Kidney glomerular epithelial cell (primary cell): ENCODE measurements around the gene MSH5.

Experiments
- DNase-seq: peaks from one replicate; lab custom pipeline; 2025; lab: John Stamatoyannopoulos, UW

The MSH5 gene

GRCh38 chr6:31760790-31761189 is 21.0 kb downstream of the MSH5 start:
- no peak for DNase-seq

- no peak for DNase-seq
These were observed 21.5 kb downstream of the MSH5 start for GRCh38 chr6:31761343-31761742.

GRCh38 chr6:31762356-31762755 is 22.6 kb downstream of the MSH5 start, which contains the start of gene SAPCD1:
TSS of gene SAPCD1 (plus strand) at chr6:31762656. CDS start at chr6:31763055, 399 bp downstream.
- DNase-seq, result no peak

- DNase-seq, result no peak
These were observed 23.2 kb downstream of the MSH5 start for GRCh38 chr6:31762878-31763618.

- no peak for DNase-seq
These were observed 23.8 kb downstream of the MSH5 start for GRCh38 chr6:31763619-31763940.

DNA sequence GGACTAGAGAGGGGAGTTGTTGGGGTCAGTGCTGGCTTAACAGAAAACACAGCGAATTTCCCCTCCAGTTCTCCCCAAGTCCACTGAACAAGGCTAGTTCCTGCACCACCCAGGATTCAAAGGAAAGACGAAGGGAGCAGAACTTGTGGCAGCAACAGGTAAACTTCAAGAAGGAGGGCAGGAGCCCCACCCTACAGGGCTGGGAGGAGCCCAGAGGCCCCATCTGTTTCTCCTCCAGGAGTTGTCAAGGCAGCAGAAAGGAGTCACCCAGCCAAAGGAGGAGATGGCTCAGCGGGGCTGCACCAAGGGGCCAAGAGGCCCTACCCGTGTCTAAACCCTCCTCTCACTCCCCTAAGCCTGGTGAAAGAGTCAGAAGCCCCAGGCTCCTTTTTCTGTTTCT is 24.4 kb downstream of the MSH5 start:
- DNase-seq, result no peak

DNA sequence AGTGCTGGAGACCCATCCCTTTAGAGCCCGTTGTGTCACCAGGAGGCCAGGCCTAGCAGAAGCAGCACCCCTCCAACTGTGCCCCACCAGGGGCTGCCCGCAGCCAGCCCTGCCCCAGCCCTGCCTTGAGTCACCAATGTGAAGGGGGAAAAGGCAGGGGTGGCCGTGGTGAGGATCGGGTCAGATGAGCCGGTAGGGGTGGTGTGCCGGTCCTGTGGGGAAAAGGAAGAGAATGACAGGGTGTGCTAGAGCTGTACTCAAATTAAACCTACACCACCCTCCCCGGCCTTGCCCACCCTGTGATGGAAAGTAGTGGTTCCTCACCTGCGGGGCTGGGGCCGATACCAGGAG is 25.7 kb downstream of the MSH5 start:
- no peak for DNase-seq

DNA sequence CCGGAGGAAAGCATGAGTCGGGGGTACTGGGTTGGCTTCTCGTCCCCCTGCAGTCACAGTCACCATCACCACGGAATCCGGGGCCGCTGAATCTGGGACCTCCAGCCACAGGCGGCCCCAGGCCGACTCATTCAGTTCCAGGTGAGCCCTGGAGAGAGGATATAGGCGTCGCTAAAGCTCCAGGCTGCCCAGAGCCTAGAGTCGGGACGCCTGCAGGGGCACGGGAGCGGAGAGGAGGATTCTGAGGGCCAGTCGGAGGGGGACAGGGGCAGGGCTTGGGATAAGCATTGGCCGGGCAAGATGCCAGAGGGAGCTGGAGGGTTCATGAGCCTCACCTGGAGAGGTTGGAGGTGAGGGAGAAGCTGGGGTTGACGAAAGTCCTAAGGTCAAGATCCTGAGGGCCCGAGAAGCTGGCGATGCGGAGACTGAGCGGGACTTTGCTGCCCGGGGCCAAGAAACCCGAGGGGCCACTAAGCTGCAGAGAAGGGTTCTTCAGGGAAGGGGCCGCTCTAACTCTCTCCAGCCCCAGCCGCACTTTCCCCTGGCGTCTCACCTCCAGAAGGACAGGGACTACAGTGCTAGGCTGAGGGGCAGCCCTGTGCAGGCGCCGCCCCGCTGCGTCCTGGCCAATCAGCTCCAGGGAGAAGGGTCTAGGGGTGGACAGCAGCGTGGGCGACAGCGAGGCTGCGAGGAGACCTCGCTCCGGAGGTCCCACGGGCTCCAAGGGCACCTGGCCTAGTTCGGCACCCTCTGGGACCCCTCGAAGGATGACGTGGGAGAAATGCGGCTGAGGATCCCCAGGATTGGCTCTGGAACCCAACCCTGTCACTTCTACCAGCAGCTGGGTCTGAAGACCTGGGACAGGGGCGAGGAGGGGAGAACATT is 26.3 kb downstream of the MSH5 start:
- no peak for DNase-seq

DNA sequence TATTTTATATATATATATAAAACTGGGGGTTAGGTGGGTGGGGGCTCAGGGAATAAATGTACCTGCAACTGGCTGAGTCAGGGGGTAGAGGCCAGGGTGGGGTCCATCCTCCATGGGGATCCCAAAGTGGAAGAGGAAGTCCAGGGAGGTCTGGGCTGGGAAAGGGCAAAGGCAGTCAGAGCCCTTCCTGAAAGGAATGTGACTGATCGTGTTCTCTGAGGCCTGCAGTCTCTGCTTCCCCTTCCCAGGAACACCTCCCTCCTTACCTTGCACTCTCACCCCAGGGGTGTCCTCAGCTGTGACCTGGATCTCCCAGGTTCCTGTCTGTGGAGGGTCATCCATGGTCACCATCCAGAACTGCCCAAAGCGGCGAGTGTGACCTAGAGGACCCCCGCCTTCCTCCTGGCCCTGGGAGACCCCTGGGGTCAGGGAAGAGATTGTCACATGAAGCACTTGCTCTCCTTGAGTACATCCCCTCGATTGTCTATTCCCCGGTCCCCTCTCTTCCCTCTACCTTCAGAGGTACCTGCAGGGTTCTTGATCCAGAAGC is 27.4 kb downstream of the MSH5 start:
- no peak for DNase-seq

- no peak for DNase-seq
These were observed 28.8 kb downstream of the MSH5 start for GRCh38 chr6:31768363-31769257.

DNA sequence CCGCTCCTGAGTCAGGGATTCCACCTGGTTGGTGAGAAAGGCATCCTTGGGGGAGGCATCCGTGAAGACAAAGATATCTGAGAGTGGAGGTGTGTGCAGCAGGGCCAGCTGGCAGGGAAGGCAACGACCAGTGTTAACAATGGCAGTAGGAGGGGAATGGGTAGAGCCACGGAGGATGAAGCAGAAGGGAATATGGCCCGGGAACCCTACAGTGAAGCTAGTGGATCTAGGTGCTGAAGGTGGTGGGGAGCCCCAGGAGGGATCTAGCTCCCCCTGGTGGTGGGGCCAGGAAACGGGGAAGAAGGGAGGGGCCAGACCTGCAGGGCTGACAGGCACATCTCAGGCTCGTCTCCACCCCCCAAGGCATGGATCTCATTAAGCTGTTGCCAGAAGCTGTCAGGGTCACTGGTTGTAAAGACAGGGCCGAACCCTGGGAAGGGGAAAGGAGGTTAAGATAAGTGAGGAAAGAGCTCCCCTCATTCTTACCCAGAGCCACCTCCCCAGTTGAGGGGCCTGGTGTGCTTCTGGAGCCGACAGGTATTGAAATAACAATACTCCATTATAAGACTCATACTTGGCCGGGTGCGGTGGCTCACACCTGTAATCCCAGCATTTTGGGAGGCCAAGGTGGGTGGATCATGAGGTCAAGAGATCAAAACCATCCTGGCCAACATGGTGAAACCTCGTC is 30.0 kb downstream of the MSH5 start:
- DNase-seq, result no peak

DNA sequence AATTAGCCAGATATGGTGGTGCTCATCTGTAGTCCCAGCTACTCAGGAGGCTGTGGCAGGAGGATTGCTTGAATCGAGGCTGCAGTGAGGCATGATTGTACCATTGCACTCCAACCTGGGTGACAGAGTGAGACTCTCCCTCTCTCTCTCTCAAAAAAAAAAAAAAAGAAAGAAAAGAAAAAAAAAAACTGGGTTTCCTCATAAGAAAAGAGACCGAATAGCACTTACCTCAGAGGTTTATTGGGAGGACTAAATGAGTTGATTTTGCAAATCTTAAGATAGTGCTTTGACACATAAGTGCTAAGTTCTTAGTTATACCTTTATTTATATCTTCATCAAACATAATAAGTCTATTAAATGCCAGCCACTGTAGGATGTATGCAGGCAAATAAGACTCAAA is 31.1 kb downstream of the MSH5 start:
- DNase-seq, result no peak

DNA sequence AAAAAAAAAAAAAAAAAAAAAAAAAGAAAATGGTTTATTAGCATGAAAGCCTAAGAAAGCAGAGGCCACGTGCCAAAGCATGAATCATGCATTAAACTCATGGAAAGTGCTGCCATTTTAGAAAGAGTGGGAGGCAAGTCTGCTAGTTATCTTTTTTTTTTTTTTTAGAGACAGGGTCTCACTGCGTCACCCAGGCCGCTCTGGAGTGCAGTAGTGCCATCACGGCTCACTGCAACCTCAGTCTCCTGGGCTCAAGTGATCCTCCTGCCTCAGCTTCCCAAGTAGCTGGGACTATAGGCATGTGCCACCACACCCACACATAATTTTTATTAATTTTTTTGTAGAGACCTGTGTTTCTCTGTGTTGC is 32.2 kb downstream of the MSH5 start:
- DNase-seq, result no peak

GRCh38 chr6:31775184-31775583 is 35.4 kb downstream of the MSH5 start:
- DNase-seq, result no peak

DNA sequence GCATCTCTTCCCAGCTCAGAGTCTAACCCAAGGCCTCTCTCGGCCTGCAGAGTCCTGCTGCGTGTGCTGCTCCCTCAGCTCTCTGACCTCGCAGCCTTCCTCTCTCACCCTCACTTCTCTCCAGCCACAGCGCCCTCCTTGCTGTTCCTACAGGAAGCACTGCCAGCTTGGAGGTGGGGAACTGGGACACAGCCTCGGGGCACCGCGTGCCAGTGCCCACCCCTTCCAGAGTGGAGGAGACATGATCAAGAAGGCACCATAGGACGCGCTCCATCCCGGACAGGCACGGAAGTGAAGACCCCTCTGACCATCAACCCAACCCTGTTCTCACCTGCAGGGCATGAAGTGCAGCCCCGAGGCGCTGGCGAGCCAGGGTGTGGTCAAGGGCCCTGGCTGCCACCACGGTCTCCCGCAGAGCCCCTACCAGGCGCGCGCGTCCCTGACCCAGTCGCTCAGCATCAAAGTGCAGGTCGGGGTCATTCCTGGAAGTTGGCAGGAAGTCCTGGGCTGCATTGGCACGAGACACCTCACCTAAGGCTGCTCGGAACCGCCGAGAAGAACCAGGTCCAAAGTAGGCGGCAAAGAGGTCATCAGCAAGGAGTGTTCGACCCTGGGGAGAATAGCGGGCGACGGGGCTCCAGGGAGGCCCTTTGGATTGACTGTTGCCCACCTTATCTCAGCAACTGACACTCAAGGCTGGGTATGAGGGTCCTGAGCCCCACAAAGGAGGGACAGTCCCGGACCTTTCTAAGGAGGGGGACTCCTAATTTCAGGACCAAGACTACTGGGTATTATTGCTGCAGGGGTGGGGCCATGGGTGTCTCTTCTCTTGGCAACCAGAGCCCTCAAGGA is 36.1 kb downstream of the MSH5 start:
- no peak for DNase-seq

GRCh38 chr6:31776485-31776988 is 36.7 kb downstream of the MSH5 start:
- no peak for DNase-seq

DNA sequence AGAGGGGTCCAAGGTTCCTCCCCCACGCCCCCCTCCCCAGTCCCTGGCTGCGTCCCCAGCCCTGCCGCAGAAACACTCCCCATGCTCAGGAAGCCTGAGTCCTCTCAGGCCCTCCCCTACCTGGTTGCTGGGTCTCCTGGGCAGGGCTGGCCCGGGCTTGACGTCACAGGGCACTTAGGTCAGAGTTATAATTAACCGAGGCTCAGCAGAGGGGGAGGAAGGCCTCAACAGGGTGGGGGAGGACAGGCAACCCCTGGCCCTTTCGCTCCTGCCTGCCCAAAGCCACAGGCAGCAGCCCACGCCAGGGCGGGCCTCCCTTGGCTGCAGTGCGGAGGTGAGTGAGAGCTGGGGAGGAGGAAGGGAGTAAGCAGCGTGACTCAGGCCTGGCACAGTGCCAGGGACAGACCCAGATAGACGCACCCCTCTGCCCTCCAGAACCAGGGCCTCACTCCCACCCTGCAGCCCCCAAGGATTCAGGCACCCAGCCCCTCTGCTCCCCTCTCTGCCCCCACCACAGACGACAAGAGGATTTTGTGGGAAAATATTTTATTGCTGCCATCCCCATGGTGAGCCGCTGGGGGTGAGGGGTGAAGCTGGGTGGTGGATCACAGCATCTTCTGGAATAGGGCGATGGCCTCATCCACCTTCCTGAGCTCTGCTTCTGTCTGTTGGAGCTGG is 37.3 kb downstream of the MSH5 start, which contains the start of gene VWA7:
VWA7 (minus strand) TSS at position 340 of the 678 bp plus-strand sequence. CDS start 549 bp downstream, outside the sequence.
- peak; percentile 98 for DNase-seq

GRCh38 chr6:31777667-31778050 is 37.9 kb downstream of the MSH5 start:
- DNase-seq, result no peak

DNA sequence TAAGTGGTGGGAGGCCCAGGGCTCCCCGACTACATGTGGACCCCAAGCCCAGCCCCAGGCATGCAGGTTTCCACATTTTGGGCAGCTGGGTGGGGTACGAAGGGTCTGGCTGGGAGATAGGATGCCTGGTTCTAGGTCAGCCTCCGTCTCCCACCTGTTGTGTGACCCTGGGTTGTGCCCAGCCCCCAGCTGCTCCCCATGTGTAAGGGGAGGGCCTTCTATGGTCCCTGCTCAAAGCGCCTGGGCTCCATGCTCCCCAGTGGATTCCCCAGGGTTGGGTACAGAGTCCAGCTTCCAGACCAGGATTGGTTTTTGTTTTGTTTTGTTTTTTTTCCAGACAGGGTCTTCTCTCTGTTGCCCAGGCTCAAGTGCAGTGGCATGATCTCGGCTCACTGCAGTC is 38.4 kb downstream of the MSH5 start:
- no peak for DNase-seq
